B cell (primary cell): ENCODE data around the gene SPATA12. TPM values are rescaled to one million over a fixed set of nuclear protein-coding genes. Genes with fewer than 3 reads are reported as not detected.

Experiments used
- ATAC-seq: fragments of 200-7000 bp; cut with Tn5 transposase; one replicate; pipeline ENCODE4 v1.10.0; 2021; ENCODE audit warnings: low read depth, mild to moderate bottlenecking, moderate number of reproducible peaks, moderate library complexity
- CTCF ChIA-PET: fragments of 350-600 bp; sonication (Branson Sonifier 250); formaldehyde crosslinking; loops from one replicate; lab custom pipeline; 2021; ENCODE audit warnings: antibody characterized with exemption, inconsistent platforms; lab: Charles Lee
- POLR2A ChIA-PET: fragments of 350-600 bp; sonication (Branson Sonifier 250); formaldehyde crosslinking; loops from one replicate; lab custom pipeline; 2021; ENCODE audit warnings: antibody characterized with exemption; lab: Charles Lee
- DNase-seq: peaks from one replicate; pipeline ENCODE4 v3.0.0; 2013
- H2AFZ ChIP-seq: 2 replicates; pipeline ENCODE4 v1.6.1; 2012; ENCODE audit warnings: mild to moderate bottlenecking, low read depth, low read length; ENCODE audit not compliant: insufficient read depth, poor library complexity, severe bottlenecking
- H3K27ac ChIP-seq, 2 donors: 1 replicate in 1 of 2; 2 replicates in 1 of 2; pipeline ENCODE4 v1.5.1; 2012 to 2013; ENCODE audit warnings: low read length in 2 of 2, mild to moderate bottlenecking in 2 of 2, moderate library complexity in 1 of 2
- H3K27me3 ChIP-seq, 4 experiments: fragments of 200-600 bp in 1 of 4; sonication (generic) in 1 of 4; replicated peaks in 1 of 4; 1 replicate in 2 of 4; 2 replicates in 2 of 4; pipeline versions ENCODE4 v1.6.1 to v1.7.0; 2013 to 2016; ENCODE audit warnings: low read length in 3 of 4, mild to moderate bottlenecking in 2 of 4, mixed read lengths in 1 of 4, moderate library complexity in 1 of 4; ENCODE audit not compliant: insufficient read depth in 4 of 4, control insufficient read depth in 3 of 4; ENCODE audit errors: control extremely low read depth in 1 of 4
- H3K36me3 ChIP-seq, 2 experiments: replicated peaks in 1 of 2; 1 replicate in 1 of 2; 2 replicates in 1 of 2; pipeline versions ENCODE4 v1.6.1 to v1.7.1; 2013; ENCODE audit warnings: low read length in 1 of 2; ENCODE audit not compliant: insufficient read depth in 2 of 2, control insufficient read depth in 1 of 2; ENCODE audit errors: control extremely low read depth in 1 of 2, extremely low read depth in 1 of 2
- H3K4me1 ChIP-seq, 2 donors: fragments of 200-600 bp in 1 of 2; sonication (generic) in 1 of 2; 1 replicate in 1 of 2; 2 replicates in 1 of 2; pipeline versions ENCODE4 v1.5.1 to v1.6.1; 2013 to 2017; ENCODE audit warnings: low read length in 2 of 2; ENCODE audit not compliant: control insufficient read depth in 2 of 2, insufficient read depth in 2 of 2
- H3K4me2 ChIP-seq: replicated peaks from 2 replicates; pipeline ENCODE3; 2012; ENCODE audit warnings: mild to moderate bottlenecking, low read depth, low read length; ENCODE audit not compliant: poor library complexity, severe bottlenecking
- H3K4me3 ChIP-seq, 5 experiments: fragments of 200-600 bp in 1 of 5; sonication (generic) in 1 of 5; 1 replicate in 3 of 5; 2 replicates in 2 of 5; pipeline versions ENCODE4 v1.5.1 to v1.7.0; 2011 to 2016; ENCODE audit warnings: low read length in 4 of 5, mild to moderate bottlenecking in 4 of 5, low read depth in 2 of 5, control low read depth in 1 of 5, moderate library complexity in 1 of 5; ENCODE audit not compliant: insufficient read depth in 1 of 5; ENCODE audit errors: control extremely low read depth in 1 of 5, extremely low read depth in 1 of 5
- H3K79me2 ChIP-seq: fragments of 200-600 bp; sonication (generic); one replicate; pipeline ENCODE4 v1.6.0; 2016; ENCODE audit warnings: low read length; ENCODE audit not compliant: control insufficient read depth, insufficient read depth
- H3K9ac ChIP-seq: fragments of 200-600 bp; sonication (generic); 2 replicates; pipeline ENCODE4 v1.6.1; 2017; ENCODE audit warnings: mild to moderate bottlenecking, low read length, moderate library complexity
- H3K9me3 ChIP-seq, 3 donors: one replicate each; pipeline versions ENCODE4 v1.6.1 to v1.7.1; 2013; ENCODE audit warnings: low read length in 2 of 3; ENCODE audit not compliant: control insufficient read depth in 2 of 3, insufficient read depth in 1 of 3; ENCODE audit errors: control extremely low read depth in 1 of 3
- H4K20me1 ChIP-seq: 2 replicates; pipeline ENCODE4 v1.6.0; 2012; ENCODE audit warnings: mild to moderate bottlenecking, low read length; ENCODE audit not compliant: insufficient read depth, control insufficient read depth, poor library complexity, severe bottlenecking
- H3K27ac Mint-ChIP-seq: one replicate; pipeline ENCODE4 v1.8.0; 2021; ENCODE audit warnings: mixed read lengths
- H3K27me3 Mint-ChIP-seq: one replicate; pipeline ENCODE4 v1.8.0; 2021; ENCODE audit warnings: mixed read lengths
- H3K4me1 Mint-ChIP-seq: one replicate; pipeline ENCODE4 v1.8.0; 2021; ENCODE audit warnings: mixed read lengths
- H3K4me3 Mint-ChIP-seq: one replicate; pipeline ENCODE4 v1.8.0; 2021; ENCODE audit warnings: mixed read lengths
- H3K9me3 Mint-ChIP-seq: one replicate; pipeline ENCODE4 v1.8.0; 2022; ENCODE audit warnings: mixed read lengths; ENCODE audit not compliant: insufficient read depth
- EZH2 ChIP-seq: IDR thresholded peaks from 2 replicates; pipeline ENCODE4 v1.6.1; 2012; ENCODE audit warnings: borderline replicate concordance, low read depth, mild to moderate bottlenecking, moderate library complexity, low read length; ENCODE audit not compliant: insufficient read depth, poor library complexity, severe bottlenecking
- WGBS: methylation state at CpG from one replicate; pipeline ENCODE4 v1.1.5; 2013; ENCODE audit warnings: missing lambda C conversion rate; ENCODE audit not compliant: insufficient coverage; 5-methylcytosine and 5-hydroxymethylcytosine counted together
- intact Hi-C: fragments of 100-400 bp; cut with micrococcal nuclease; formaldehyde crosslinking; loops from one replicate; pipeline ENCODE4 v1.10.0; 2022
- polyA plus RNA-seq: library from polyadenylated mRNA; depleted of rRNA; stranded (reverse); fragments of >200 nt; gene quantifications from 2 replicates; pipeline ENCODE4 v1.2.3, GENCODE V29; 2012
- total RNA-seq, 2 donors: library from RNA; stranded (reverse); fragments of 120-200 nt in 1 of 2; gene quantifications; 1 replicate in 1 of 2; 2 replicates in 1 of 2; pipeline versions ENCODE4 v1.2.3 to v1.2.4, GENCODE V29; 2013 to 2022
- TF ChIP-seq, protein P1 (sequence below): fragments of 200-600 bp; IDR thresholded peaks from one replicate; pipeline ENCODE4 v1.8.0; 2022; ENCODE audit warnings: antibody characterized with exemption, mild to moderate bottlenecking

SPATA12 gene
- total and polyA plus RNA-seq, 2 donors (not counting 1 experiment from before 2014, with no cell fraction given), result not detected

DNA sequence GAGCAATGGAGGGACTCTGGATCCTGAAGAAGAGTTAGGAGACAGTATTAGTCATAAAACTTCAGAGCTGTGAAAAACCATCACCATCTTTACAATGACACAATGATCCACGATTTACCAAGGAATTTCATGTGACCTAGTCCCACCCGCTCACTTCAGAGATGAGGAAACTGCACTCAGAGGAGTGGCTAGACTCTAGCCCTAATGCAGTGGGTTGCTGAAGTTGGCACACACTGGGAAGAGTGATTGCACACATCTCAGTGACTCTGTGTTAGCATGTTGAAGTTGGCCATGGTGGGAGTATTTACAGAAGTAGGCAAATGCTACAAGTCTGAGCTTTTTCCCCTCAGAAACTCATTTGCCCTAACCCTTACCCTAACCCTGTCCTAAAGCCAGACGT is 35.2 kb upstream of the SPATA12 start:
- Histone ChIP-seq H3K9ac (no peak overlapping the region), H2AFZ (no peak overlapping the region), H3K79me2 (no peaks in the 10 kb centered on the region), H3K4me2 (no peak overlapping the region), H3K9me3 (no peaks in the 10 kb centered on the region), H3K4me1 (no peaks in the 10 kb centered on the region), H3K36me3 (no peaks in the 10 kb centered on the region), H3K27me3 (peaks cover 0 to 3% (median 0%) of the 10 kb centered on the region in 4 experiments), H3K4me3 (no peak overlapping the region), H3K27ac (no peak overlapping the region), H4K20me1 (no peaks in the 10 kb centered on the region)
- Mint-ChIP-seq H3K27me3 (peaks cover 18% of the 10 kb centered on the region), H3K27ac (no peak overlapping the region), H3K4me1 (no peaks in the 10 kb centered on the region), H3K9me3 (no peaks in the 10 kb centered on the region), H3K4me3 (no peak overlapping the region)
- no peak for TF ChIP-seq EZH2
- TF ChIP-seq, protein P1, sequence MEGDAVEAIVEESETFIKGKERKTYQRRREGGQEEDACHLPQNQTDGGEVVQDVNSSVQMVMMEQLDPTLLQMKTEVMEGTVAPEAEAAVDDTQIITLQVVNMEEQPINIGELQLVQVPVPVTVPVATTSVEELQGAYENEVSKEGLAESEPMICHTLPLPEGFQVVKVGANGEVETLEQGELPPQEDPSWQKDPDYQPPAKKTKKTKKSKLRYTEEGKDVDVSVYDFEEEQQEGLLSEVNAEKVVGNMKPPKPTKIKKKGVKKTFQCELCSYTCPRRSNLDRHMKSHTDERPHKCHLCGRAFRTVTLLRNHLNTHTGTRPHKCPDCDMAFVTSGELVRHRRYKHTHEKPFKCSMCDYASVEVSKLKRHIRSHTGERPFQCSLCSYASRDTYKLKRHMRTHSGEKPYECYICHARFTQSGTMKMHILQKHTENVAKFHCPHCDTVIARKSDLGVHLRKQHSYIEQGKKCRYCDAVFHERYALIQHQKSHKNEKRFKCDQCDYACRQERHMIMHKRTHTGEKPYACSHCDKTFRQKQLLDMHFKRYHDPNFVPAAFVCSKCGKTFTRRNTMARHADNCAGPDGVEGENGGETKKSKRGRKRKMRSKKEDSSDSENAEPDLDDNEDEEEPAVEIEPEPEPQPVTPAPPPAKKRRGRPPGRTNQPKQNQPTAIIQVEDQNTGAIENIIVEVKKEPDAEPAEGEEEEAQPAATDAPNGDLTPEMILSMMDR, result no peak
- WGBS, result 62% methylated on average over 3 of the region's 3 CpGs
- ChIA-PET POLR2A (no interaction called here), CTCF (no interaction called here)
- DNase-seq, result no peak
- intact Hi-C loops, result no loop called here
- no peak for ATAC-seq

DNA sequence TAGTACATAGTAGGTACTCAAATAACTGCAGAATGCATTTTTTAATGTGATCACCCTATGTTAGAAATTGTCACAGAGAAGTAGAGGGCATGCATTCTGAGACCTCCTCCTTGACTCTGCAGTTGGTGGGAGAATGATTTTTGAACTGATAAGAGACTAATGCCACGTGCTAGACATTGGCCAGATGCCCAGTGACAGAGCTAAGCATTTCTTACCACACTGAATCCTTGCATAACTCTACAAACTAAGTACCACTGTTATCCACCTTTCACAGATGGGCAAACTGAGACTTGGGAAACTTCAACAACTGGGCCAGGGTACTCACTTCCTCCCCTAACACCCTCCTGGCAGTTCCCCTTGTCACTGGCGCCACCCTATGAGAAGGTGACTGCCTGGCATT is 33.5 kb upstream of the SPATA12 start:
- no peak for TF ChIP-seq EZH2
- TF ChIP-seq, protein P1, result no peak
- H3K27me3 ChIP-seq, result peaks cover 0 to 3% (median 0%) of the 10 kb centered on the region in 4 experiments
- Mint-ChIP-seq H3K27me3 (peaks cover 18% of the 10 kb centered on the region), H3K4me1 (peaks cover 3% of the 10 kb centered on the region), H3K4me3 (no peak overlapping the region), H3K27ac (no peak overlapping the region), H3K9me3 (no peaks in the 10 kb centered on the region)
- no peak for DNase-seq
- no peaks in the 10 kb centered on the region for H3K9me3 ChIP-seq
- no peaks in the 10 kb centered on the region for H3K79me2 ChIP-seq
- no peak for ATAC-seq
- ChIA-PET POLR2A (interaction anchor here (0.6 kb wide), 1 partner anchor 12 kb away, joined by 3 read pairs; no protein-coding TSS in a partner anchor), CTCF (no interaction called here)
- H3K36me3 ChIP-seq, result no peaks in the 10 kb centered on the region
- H3K4me1 ChIP-seq, result no peaks in the 10 kb centered on the region
- no peak overlapping the region for H3K27ac ChIP-seq
- no peak overlapping the region for H3K9ac ChIP-seq
- H2AFZ ChIP-seq, result no peak overlapping the region
- WGBS, result 44% methylated on average over 2 of the region's 2 CpGs
- no peak overlapping the region for H3K4me3 ChIP-seq
- intact Hi-C loops, result no loop called here
- no peak overlapping the region for H3K4me2 ChIP-seq
- no peaks in the 10 kb centered on the region for H4K20me1 ChIP-seq
